ENCODE measurements around the gene LIM2.

The LIM2 gene, protein sequence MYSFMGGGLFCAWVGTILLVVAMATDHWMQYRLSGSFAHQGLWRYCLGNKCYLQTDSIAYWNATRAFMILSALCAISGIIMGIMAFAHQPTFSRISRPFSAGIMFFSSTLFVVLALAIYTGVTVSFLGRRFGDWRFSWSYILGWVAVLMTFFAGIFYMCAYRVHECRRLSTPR

GRCh38 chr19:51387924-51388389 lies at the start of gene LIM2:
Gene LIM2 (minus strand): TSS chr19:51387974. CDS start chr19:51387443, 531 bp downstream.
- ATAC-seq: no peak

GRCh38 chr19:51434456-51434855 lies 46.7 kb upstream of the LIM2 start:
- no peak for ATAC-seq

More at GRCh38 chr19:51387924-51388389, at the start of gene LIM2:
- TF ChIP-seq CREB5 (CRISPR knock-in tag; IDR thresholded peaks at IDR 0.05; ENCODE audit: low read depth): no peak
- TF ChIP-seq ARNTL (CRISPR knock-in tag; IDR thresholded peaks at IDR 0.05; ENCODE audit: borderline replicate concordance, low read depth): no peak
- TF ChIP-seq POU6F1 (CRISPR knock-in tag; IDR thresholded peaks at IDR 0.05; ENCODE audit: borderline replicate concordance, low read depth): no peak
- TF ChIP-seq ISL1 (CRISPR knock-in tag; IDR thresholded peaks at IDR 0.05): no peak
- TF ChIP-seq OSR1 (CRISPR knock-in tag; IDR thresholded peaks at IDR 0.05): no peak
- TF ChIP-seq PATZ1 (CRISPR knock-in tag; IDR thresholded peaks at IDR 0.05; ENCODE audit: borderline replicate concordance): no peak
- TF ChIP-seq CSDC2 (CRISPR knock-in tag; IDR thresholded peaks at IDR 0.05): no peak
- no peak for TF ChIP-seq ZFP30 (CRISPR knock-in tag; IDR thresholded peaks at IDR 0.05)
- TF ChIP-seq TCF4 (CRISPR knock-in tag; IDR thresholded peaks at IDR 0.05; ENCODE audit: borderline replicate concordance): no peak
- TF ChIP-seq ZC3H10 (CRISPR knock-in tag; IDR thresholded peaks at IDR 0.05): no peak
- no peak for TF ChIP-seq RARB (CRISPR knock-in tag; IDR thresholded peaks at IDR 0.05)
- TF ChIP-seq SNAI2 (CRISPR knock-in tag; IDR thresholded peaks at IDR 0.05): no peak
- TF ChIP-seq GLIS3 (CRISPR knock-in tag; IDR thresholded peaks at IDR 0.05): no peak
- TF ChIP-seq ZNF70 (CRISPR knock-in tag; IDR thresholded peaks at IDR 0.05): no peak

More at GRCh38 chr19:51434456-51434855, 46.7 kb upstream of the LIM2 start:
- no peak for TF ChIP-seq CREB5 (CRISPR knock-in tag; IDR thresholded peaks at IDR 0.05; ENCODE audit: low read depth)
- no peak for TF ChIP-seq RARB (CRISPR knock-in tag; IDR thresholded peaks at IDR 0.05)
- TF ChIP-seq ZFP30 (CRISPR knock-in tag; IDR thresholded peaks at IDR 0.05): no peak
- no peak for TF ChIP-seq PATZ1 (CRISPR knock-in tag; IDR thresholded peaks at IDR 0.05; ENCODE audit: borderline replicate concordance)
- TF ChIP-seq ZNF70 (CRISPR knock-in tag; IDR thresholded peaks at IDR 0.05): no peak
- no peak for TF ChIP-seq CSRNP3 (CRISPR knock-in tag; IDR thresholded peaks at IDR 0.05)
- TF ChIP-seq ARNTL (CRISPR knock-in tag; IDR thresholded peaks at IDR 0.05; ENCODE audit: borderline replicate concordance, low read depth): no peak
- no peak for TF ChIP-seq PPARA (CRISPR knock-in tag; IDR thresholded peaks at IDR 0.05; ENCODE audit: borderline replicate concordance)
- TF ChIP-seq TCF4 (CRISPR knock-in tag; IDR thresholded peaks at IDR 0.05; ENCODE audit: borderline replicate concordance): no peak
- no peak for TF ChIP-seq CSDC2 (CRISPR knock-in tag; IDR thresholded peaks at IDR 0.05)
- TF ChIP-seq GLIS3 (CRISPR knock-in tag; IDR thresholded peaks at IDR 0.05): no peak

Data from SK-N-SH treated with all-trans-retinoic acid at 6 μM for 48 hours (cell line).